ENCODE data around the gene ERC1.

The ERC1 gene

DNA sequence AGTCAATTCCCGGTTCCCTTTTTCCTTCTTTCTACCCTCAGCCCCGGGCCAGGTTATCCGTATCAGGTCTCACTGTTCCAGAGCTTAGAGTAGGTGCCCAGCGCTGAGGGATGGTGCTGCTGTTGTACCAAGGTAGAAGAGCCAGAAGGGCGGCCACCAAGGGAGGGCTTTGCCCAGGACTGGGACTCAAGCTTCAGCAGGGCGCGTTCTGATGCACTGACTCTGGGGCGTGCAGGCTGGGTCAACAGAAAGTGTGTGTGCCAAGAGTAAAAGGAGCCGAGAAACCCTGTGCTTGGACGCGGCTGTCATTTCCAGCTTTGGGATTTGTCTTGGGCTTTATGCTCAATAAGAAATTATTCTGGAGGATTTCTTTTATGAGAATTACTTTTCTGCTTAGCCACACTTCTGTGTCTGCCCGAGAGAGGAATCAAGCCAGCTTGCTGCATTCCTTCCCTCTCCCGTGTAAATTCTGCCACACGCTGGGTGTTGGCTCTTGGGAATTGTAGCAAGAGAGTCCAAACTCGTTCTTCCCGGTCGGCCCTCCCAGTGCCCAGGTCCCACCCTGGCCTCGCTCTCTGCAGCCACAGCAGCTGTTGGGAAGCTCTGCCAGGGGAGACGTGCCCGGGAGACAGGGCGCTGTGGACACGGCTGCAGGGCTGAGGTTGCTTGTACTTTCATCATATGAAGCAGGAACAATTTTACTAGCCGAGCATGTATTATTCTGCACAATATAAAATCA, 505.3 kb downstream of the ERC1 start:
- H3K27me3 ChIP-seq: no peaks in the 10 kb centered on the region
- peaks cover 29% of the 10 kb centered on the region for H3K36me3 ChIP-seq
- peaks cover 17% of the 10 kb centered on the region for H3K4me1 ChIP-seq
- no peak overlapping the region for H3K4me2 ChIP-seq
- H3K9me3 ChIP-seq: no peaks in the 10 kb centered on the region
- H4K20me1 ChIP-seq: no peaks in the 10 kb centered on the region; the same call in 1 of the 2 replicates
- TF ChIP-seq Cebpa-rat (IDR thresholded peaks at IDR 0.05): no peak
- no peak overlapping the region for H3K27ac ChIP-seq
- H3K4me3 ChIP-seq: no peak overlapping the region
- no peak overlapping the region for H3K9ac ChIP-seq

DNA sequence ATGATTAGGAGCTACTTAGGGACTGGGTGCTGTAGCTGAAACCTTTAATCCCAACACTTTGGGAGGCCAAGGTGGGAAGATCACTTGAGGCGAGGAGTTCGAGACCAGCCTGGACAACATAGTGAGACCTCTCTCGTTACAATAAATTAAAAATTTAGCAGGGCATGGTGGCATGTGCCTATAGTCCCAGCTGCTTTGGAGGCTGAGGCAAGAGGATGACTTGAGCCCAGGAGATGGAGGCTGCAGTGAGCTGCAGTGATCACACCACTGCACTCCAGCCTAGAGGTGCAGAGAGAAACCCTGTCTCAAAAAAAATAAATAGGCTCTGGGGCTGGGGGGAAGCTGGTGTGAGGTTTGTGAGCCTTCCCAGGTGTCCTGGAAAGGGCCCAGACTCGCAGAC, 506.1 kb downstream of the ERC1 start:
- no peak overlapping the region for H3K4me2 ChIP-seq

DNA sequence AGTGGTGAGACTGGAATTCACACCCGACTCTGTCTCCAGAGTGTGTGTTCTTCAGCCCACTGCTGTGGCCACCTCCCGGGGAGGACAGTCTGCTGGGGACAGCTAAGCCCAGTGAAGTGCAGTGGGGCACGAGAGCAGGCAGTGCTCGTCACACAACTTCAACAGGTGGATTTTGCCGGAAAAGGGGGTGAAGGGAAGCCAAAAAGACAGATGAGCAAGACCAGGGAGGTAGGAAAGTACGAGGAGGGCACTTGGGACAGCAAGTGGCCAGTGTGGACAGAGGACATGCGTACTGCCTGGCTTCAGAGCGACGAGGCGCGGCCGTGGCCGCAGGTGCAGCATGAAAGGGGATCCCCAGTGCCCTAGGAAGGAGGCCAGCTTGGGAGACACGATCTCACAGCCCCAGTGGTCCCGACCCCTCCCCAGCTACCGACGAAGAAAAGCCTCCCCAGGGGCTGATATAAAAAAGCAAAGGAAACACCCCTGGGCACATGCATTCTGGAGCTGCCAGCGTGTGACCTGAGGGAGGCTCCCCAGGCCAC, 507.2 kb downstream of the ERC1 start:
- Histone ChIP-seq H3K4me1 (peaks cover 36% of the 10 kb centered on the region), H3K9me3 (no peaks in the 10 kb centered on the region), H4K20me1 (no peaks in the 10 kb centered on the region; the same call in 1 of the 2 replicates), H3K36me3 (peaks cover 11% of the 10 kb centered on the region; the same call in 1 of the 2 replicates), H3K27ac (no peak overlapping the region), H3K4me2 (peak overlapping the region; percentile 36), H3K9ac (no peak overlapping the region), H3K4me3 (no peak overlapping the region), H3K27me3 (no peaks in the 10 kb centered on the region)
- TF ChIP-seq Cebpa-rat (IDR thresholded peaks at IDR 0.05): no peak

More for the DNA sequence above, 506.1 kb downstream of the ERC1 start:
- no peaks in the 10 kb centered on the region for H3K9me3 ChIP-seq
- peaks cover 21% of the 10 kb centered on the region for H3K36me3 ChIP-seq
- no peaks in the 10 kb centered on the region; the same call in 1 of the 2 replicates for H4K20me1 ChIP-seq
- H3K4me1 ChIP-seq: peaks cover 25% of the 10 kb centered on the region
- no peak overlapping the region for H3K9ac ChIP-seq
- H3K27ac ChIP-seq: no peak overlapping the region
- H3K27me3 ChIP-seq: no peaks in the 10 kb centered on the region
- no peak for TF ChIP-seq Cebpa-rat (IDR thresholded peaks at IDR 0.05)
- H3K4me3 ChIP-seq: no peak overlapping the region

DNA sequence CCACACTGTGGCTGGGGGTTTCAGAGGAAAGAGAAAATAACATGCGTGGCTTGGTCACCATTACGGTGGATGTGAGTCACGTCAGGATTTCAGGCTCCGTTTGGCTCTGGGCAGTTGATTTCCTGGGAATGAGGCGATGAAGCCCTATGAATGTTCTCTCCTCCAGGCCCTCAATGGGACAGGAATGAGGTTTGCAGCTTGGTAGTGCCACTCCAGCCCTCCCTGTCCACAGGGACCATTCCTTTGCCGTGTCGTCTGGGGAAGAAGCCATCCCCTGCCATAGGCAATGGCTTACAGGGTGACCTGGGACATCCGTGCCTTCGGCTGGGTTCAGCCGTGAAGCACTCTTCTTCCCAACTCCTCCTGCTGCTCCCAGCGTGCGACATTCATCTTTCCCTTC, 508.3 kb downstream of the ERC1 start:
- no peak for TF ChIP-seq Cebpa-rat (IDR thresholded peaks at IDR 0.05)
- H3K9me3 ChIP-seq: no peaks in the 10 kb centered on the region

DNA sequence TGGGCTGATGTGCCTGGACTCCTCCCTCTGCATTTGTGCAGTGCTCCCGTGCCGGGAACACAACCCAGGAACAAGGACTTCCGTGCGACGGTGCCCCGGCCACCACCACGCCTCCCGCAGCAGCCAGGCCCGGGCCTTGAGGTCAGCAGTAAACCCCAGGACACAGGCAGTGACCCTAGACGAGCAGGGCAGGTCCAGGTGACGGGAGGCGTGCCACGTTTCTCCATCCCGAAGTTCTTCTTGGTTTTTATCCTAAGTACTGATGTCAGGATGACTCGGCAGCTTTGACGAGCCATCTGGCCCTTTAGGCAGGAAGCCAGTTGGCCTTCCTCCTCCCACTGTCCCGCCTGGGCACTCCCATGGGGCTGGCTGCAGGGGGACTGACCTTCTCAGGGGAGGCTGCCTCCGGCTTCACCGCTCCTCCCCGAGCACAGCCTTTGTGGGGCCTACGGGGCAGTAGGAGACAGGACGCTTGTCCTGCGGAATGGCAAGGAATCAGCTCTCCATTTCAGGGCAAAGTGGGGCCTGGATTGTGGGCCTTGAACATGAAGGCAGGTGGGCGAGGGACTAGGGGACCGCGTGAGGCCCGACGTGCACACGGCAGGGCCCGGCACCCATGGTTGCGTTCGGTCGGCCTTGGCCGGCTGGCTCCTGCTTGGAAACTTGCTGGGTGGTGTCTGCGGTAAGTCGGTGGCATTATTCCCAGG, 509.2 kb downstream of the ERC1 start:
- Histone ChIP-seq H3K9ac (no peak overlapping the region), H3K36me3 (0 out of 2 replicates have a peak, but pooled peaks cover under 1% of the 10 kb centered on the region), H3K4me3 (no peak overlapping the region), H3K9me3 (no peaks in the 10 kb centered on the region), H3K4me2 (no peak overlapping the region), H3K27ac (no peak overlapping the region), H3K27me3 (no peaks in the 10 kb centered on the region), H3K4me1 (peaks cover 56% of the 10 kb centered on the region), H4K20me1 (no peaks in the 10 kb centered on the region)
- no peak for TF ChIP-seq Cebpa-rat (IDR thresholded peaks at IDR 0.05)

More for the DNA sequence above, 508.3 kb downstream of the ERC1 start:
- no peak overlapping the region for H3K27ac ChIP-seq
- no peak overlapping the region for H3K9ac ChIP-seq
- no peak overlapping the region for H3K4me3 ChIP-seq
- 0 out of 2 replicates have a peak, but pooled peaks cover 4% of the 10 kb centered on the region for H3K36me3 ChIP-seq
- H3K4me1 ChIP-seq: peaks cover 47% of the 10 kb centered on the region
- H3K27me3 ChIP-seq: no peaks in the 10 kb centered on the region
- no peak overlapping the region for H3K4me2 ChIP-seq
- H4K20me1 ChIP-seq: no peaks in the 10 kb centered on the region; the same call in 1 of the 2 replicates

DNA sequence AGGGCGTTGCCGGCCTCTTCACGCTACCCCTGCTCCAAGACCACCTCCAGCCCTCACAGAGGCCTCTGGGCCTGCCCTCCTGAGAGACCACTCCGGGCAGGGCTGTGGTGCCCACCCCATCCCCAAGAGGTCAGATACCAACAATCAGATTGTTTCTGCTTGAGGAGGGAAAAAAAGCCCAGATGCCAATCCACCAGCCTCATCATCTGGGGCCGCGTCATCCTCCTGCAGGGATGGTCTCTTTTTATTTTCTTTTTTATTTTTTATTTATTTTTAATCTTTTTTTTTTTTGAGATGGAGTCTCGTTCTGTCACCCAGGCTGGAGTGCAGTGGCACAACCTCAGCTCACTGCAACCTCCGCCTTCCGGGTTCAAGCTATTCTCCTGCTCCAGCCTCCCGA, 510.0 kb downstream of the ERC1 start:
- Histone ChIP-seq H3K4me3 (no peak overlapping the region), H3K27ac (no peak overlapping the region)
- no peak for TF ChIP-seq Cebpa-rat (IDR thresholded peaks at IDR 0.05)

DNA sequence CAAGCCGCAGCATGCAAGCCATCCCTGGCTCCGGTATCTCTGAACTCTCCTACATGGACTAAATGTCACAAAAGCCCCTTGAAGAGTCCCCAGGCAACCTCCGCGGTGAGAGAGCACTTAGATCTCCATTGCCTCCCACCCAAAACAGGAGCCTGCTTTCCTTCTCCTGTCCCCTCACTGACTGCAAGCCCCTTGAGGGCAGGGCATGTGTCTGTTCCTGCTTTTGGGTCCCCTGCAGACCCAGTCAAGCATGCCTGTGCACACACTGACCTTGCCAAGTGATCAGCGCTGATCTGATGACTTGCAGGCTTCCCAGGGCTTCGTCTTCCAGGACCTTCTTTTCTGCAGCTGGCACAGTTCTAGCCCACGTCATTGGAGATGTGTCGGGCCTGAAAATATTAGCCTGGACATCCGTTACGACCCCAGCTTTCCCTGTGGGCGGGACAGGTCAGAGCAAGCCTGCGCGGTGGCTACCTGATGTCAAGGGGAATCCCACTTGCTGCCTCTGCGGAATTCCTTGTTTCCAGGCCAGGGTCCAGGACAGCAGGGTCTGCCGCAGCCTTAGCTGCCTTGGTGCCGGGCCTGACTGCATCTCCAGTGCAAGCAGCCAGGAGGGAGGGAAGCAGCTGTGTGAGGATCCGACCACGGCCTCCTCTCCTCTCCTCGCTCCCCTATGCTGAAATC, 510.8 kb downstream of the ERC1 start:
- Histone ChIP-seq H3K4me3 (no peak overlapping the region), H4K20me1 (no peaks in the 10 kb centered on the region), H3K9me3 (no peaks in the 10 kb centered on the region), H3K27me3 (no peaks in the 10 kb centered on the region), H3K4me1 (peaks cover 59% of the 10 kb centered on the region), H3K4me2 (peak overlapping the region; percentile 56), H3K9ac (no peak overlapping the region), H3K27ac (no peak overlapping the region), H3K36me3 (no peaks in the 10 kb centered on the region)
- TF ChIP-seq Cebpa-rat (IDR thresholded peaks at IDR 0.05): no peak

More for the DNA sequence above, 510.0 kb downstream of the ERC1 start:
- Histone ChIP-seq H3K36me3 (no peaks in the 10 kb centered on the region), H3K9me3 (no peaks in the 10 kb centered on the region), H3K4me1 (peaks cover 59% of the 10 kb centered on the region), H3K4me2 (no peak overlapping the region), H3K9ac (no peak overlapping the region), H4K20me1 (no peaks in the 10 kb centered on the region), H3K27me3 (no peaks in the 10 kb centered on the region)

DNA sequence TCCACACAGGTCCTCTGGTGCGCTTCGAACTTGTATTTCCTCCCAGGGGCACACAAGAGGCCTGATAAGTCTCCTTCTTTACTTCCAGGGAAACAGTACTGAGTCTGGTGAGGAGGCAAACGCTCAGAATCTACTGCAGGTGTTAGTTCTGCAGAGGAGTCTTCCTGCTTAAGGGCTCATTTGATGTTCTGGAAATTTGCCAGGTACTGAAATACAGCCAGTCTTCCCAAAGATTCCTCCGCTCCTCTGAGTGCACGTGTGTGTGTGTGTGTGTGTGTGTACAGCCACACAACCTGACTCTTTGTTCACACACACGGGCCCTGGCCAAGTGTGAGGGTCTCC, 511.3 kb downstream of the ERC1 start:
- no peaks in the 10 kb centered on the region for H3K27me3 ChIP-seq
- no peak overlapping the region for H3K9ac ChIP-seq
- H3K4me2 ChIP-seq: peak overlapping the region; percentile 56
- no peak overlapping the region for H3K4me3 ChIP-seq
- TF ChIP-seq Cebpa-rat (IDR thresholded peaks at IDR 0.05): no peak
- peaks cover 59% of the 10 kb centered on the region for H3K4me1 ChIP-seq
- H3K36me3 ChIP-seq: no peaks in the 10 kb centered on the region
- no peaks in the 10 kb centered on the region for H4K20me1 ChIP-seq
- H3K27ac ChIP-seq: no peak overlapping the region
- H3K9me3 ChIP-seq: no peaks in the 10 kb centered on the region

DNA sequence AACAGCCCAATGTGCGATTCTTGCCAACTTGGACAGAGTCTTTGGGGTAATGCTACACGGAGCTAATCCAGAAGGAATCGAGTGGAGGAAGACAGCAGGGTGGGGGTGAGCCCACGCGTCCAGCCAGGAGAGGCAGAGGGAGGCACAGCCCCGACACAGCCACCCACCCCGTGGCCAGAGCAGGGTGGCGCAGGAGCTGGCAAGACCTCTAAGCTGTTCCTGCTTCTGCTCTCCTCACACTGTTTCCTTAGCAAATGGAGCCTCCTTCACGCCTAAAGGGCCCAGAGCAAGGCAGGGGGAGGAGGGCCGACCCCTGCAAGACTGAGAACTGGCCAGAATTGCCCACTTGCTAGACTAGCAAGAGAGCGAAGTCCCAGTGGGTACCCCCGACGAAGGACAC, 511.8 kb downstream of the ERC1 start:
- no peak overlapping the region for H3K9ac ChIP-seq
- no peaks in the 10 kb centered on the region for H3K36me3 ChIP-seq
- H3K27me3 ChIP-seq: no peaks in the 10 kb centered on the region
- no peaks in the 10 kb centered on the region for H4K20me1 ChIP-seq
- no peak for TF ChIP-seq Cebpa-rat (IDR thresholded peaks at IDR 0.05)
- H3K27ac ChIP-seq: no peak overlapping the region
- H3K9me3 ChIP-seq: no peaks in the 10 kb centered on the region
- H3K4me3 ChIP-seq: no peak overlapping the region
- peak overlapping the region; percentile 86; the same call in 1 of the 2 replicates for H3K4me2 ChIP-seq
- H3K4me1 ChIP-seq: peaks cover 59% of the 10 kb centered on the region
